ENCODE results near the gene EMP3. TPM values are rescaled to one million over a fixed set of nuclear protein-coding genes. Genes with fewer than 3 reads are reported as not detected.
A peak's percentile ranks its signal among the peaks of the same experiment; 100 is the strongest.
"Not testable (repeated sequence)": the region's sequence is repeated elsewhere in the genome, so short reads cannot be mapped to it uniquely, and the experiment has no call there.

Gene EMP3, protein sequence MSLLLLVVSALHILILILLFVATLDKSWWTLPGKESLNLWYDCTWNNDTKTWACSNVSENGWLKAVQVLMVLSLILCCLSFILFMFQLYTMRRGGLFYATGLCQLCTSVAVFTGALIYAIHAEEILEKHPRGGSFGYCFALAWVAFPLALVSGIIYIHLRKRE
- 184 and 193 TPM in 2 replicates for total RNA-seq (2014; rRNA removed; shearing (Covaris generic))
- polyA plus RNA-seq (2015; cell fraction: cytosol; rRNA removed) = 204 and 255 TPM in 2 replicates
- polyA plus RNA-seq (2015; cell fraction: nucleus; rRNA removed) = 51.4 and 117 TPM in 2 replicates

- DNase-seq (ENCODE audit: low read depth, low spot score) = peak; percentile 86
These were observed at the start of gene EMP3 for GRCh38 chr19:48325265-48325910. Gene EMP3, plus strand, starts transcription at chr19:48325552. Its CDS starts 1,293 bp downstream, at chr19:48326845.

GRCh38 chr19:48279747-48280146 is 45.6 kb upstream of the EMP3 start:
- no peak for DNase-seq (ENCODE audit: low read depth, low spot score)

More at GRCh38 chr19:48325265-48325910, at the start of gene EMP3:
- in situ Hi-C loops (cut with HindIII; ENCODE audit: low pct_unique_long_range_greater_than_20kb, low sequenced_read_pairs) = no loop called here

GRCh38 chr19:48283908-48284307 is 41.4 kb upstream of the EMP3 start:
- in situ Hi-C loops (cut with HindIII; ENCODE audit: low pct_unique_long_range_greater_than_20kb, low sequenced_read_pairs) = no loop called here
- DNase-seq (ENCODE audit: low read depth, low spot score) = no peak

More at GRCh38 chr19:48279747-48280146, 45.6 kb upstream of the EMP3 start:
- in situ Hi-C loops (cut with HindIII; ENCODE audit: low pct_unique_long_range_greater_than_20kb, low sequenced_read_pairs) = no loop called here

GRCh38 chr19:48284896-48285295 is 40.5 kb upstream of the EMP3 start:
- in situ Hi-C loops (cut with HindIII; ENCODE audit: low pct_unique_long_range_greater_than_20kb, low sequenced_read_pairs) = no loop called here
- no peak for DNase-seq (ENCODE audit: low read depth, low spot score)

DNA sequence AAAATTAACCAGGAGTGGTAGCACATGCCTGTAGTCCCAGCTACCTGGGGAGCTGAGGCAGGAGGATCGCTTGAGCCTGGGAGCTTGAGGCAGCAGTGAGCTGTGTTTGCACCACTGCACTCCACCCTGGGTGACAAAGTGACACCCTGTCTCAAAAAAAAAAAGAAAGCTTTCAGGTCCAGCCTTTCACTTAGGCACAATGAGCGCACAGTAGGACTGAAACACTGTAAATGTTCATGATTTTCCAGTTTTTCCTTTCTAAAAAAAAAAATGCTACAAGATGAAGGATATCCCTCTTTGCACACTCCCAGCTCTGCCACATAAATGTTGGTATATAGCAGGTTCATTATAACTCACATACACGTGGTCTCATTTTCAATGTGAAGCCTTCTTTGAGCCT is 37.6 kb upstream of the EMP3 start:
- no peak for DNase-seq (ENCODE audit: low read depth, low spot score)
- in situ Hi-C loops (cut with HindIII; ENCODE audit: low pct_unique_long_range_greater_than_20kb, low sequenced_read_pairs) = no loop called here

DNA sequence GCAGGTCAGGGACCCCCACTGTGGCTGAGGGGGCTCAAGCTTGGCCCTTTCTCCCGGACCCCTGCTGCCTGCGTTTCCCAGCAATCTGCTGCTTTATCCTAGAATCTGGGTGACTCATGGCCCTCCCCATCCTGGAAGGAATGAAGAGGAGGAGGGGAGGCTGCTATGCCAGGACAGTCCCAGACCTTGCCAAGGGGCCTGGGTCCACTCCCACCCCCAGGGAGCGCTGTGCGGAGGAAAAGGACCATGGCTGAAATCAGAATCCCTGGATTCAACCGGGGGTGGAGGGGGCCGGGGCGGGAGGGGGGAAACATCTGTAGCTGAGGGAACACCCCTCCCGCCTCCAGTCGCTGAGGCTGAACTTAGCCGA is 35.0 kb upstream of the EMP3 start:
- in situ Hi-C loops (cut with HindIII; ENCODE audit: low pct_unique_long_range_greater_than_20kb, low sequenced_read_pairs) = no loop called here
- DNase-seq (ENCODE audit: low read depth, low spot score) = peak; percentile 21

DNA sequence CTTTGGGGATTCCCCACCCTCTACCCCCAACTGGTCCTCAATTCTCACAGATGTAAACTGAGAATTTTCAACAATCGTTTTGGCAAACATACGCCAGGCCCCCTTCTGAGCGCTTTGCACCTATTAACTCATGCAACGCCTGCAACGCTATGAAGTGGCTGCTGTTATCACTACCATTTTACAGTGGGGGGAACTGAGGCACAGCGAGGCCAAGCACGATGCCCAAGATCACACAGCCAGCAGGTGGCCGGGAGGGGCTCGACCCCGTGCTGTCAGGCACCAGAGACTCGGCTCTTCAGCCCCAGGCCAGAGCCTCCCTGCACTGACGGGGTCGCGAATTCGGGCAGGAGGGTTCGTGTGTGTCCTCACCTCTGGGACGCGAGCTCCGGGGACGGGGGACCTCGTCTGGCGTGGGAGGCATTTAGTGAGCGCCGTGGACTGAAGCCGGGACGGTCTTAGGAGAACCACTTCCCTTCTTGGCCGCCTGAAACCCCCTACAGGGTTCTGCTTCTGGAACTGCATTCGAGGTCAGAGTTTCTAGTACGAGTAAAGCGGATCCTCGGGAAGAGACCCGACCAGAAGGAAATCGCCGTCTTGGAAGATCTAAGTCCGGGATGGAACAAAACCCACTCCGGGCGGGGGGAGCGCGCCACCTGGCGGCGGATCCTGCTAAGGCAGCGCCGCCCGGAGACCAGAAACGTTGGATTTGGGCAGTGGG is 34.4 kb upstream of the EMP3 start:
- in situ Hi-C loops (cut with HindIII; ENCODE audit: low pct_unique_long_range_greater_than_20kb, low sequenced_read_pairs) = no loop called here
- DNase-seq (ENCODE audit: low read depth, low spot score) = peak; percentile 79

DNA sequence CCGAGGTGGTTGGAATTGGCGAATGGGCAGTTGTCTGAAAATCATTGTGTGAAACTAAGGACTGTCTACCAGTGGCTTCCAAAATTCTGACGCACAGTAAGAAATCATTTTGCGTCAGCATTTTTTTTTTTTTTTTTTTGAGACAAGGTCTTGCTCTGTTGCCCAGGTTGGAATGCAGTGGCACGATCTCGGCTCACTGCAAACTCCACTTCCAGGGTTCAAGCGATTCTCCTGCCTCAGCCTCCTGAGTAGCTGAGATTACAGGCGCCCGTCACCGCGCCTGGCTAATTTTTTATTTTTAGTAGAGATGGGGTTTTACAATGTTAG is 33.9 kb upstream of the EMP3 start:
- DNase-seq (ENCODE audit: low read depth, low spot score); in situ Hi-C loops (cut with HindIII; ENCODE audit: low pct_unique_long_range_greater_than_20kb, low sequenced_read_pairs): not testable (repeated sequence)

DNA sequence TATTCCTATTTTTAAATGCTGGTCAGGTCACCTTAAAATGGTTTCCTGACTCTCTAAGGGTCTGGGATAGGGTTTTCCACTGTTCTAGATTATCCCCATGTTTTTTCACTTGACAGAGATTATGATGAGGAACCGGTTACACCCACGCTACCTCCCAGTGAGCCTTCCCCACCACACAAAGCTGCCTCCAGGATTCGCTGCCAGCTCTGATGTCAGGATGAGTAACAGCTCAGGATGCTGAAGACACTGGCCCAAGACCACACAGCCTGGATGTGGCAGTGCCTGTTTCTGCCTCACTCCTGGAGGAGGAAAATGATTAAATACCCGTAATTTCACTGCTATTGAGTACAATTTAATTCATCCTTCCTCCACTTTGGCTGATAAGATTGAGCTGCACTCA is 32.6 kb upstream of the EMP3 start:
- in situ Hi-C loops (cut with HindIII; ENCODE audit: low pct_unique_long_range_greater_than_20kb, low sequenced_read_pairs) = no loop called here

DNA sequence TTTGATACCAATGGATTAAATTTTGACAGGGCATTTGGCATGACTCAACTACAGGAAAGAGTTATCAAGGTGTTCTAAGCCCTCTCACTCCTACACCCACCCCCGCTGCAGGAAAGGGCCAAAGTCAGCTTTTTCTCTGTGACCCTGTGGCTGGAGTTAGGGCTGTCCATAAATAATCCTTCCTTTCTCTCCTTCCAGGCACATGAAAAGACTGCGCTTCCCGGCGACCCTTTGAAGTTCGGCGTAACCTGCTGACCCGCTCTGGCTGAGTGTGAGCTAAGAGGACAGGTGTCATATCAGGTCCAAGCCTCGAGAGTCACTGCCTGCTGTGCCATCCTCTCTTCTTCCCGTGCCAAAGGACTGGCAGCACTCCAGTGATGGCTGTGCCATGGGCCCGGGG is 29.9 kb upstream of the EMP3 start:
- in situ Hi-C loops (cut with HindIII; ENCODE audit: low pct_unique_long_range_greater_than_20kb, low sequenced_read_pairs) = no loop called here
- DNase-seq (ENCODE audit: low read depth, low spot score) = no peak

More for the DNA sequence above, 32.6 kb upstream of the EMP3 start:
- DNase-seq (ENCODE audit: low read depth, low spot score) = no peak

DNA sequence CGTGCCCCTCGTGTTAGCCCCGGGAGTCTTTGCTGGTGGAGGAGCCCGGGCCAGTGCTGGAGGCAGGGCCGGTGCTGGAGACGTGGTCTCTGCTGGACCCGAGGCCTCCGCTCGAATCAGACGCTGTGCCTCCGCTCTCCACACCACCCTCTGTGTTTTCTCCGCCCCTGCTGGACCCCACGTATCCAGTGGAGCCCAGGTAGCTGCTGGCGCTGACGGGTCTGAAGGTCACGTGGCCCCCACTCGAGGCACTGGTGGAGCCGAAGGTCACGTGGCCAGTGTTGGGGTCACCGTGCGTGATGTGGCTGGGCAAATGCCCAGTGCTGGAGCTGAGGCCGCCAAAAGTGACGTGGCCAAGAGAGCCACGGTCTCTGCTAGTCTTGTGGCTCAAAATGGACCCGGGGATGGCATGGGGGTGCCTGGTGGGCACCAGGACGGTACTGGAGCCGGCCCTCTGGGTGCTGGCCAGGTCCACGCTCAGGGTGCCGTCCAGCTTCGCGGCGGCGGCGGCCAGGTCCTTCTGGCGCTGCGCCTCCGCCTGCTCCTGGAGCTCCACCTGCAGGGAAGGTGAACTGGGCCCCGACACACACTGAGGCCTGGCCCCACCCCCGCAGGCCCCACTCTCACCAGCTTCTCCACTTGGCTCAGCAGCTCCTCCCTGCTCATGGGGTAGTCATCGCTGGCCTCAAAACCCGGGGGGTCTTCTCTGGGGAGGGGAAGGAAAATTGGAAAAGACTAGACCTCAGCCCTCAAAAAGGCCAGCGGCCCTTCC is 28.2 kb upstream of the EMP3 start:
- in situ Hi-C loops (cut with HindIII; ENCODE audit: low pct_unique_long_range_greater_than_20kb, low sequenced_read_pairs) = no loop called here
- DNase-seq (ENCODE audit: low read depth, low spot score) = no peak

GRCh38 chr19:48297975-48298374 is 27.4 kb upstream of the EMP3 start:
- in situ Hi-C loops (cut with HindIII; ENCODE audit: low pct_unique_long_range_greater_than_20kb, low sequenced_read_pairs) = no loop called here

GRCh38 chr19:48301886-48302599 is 23.3 kb upstream of the EMP3 start:
- no peak for DNase-seq (ENCODE audit: low read depth, low spot score)
- in situ Hi-C loops (cut with HindIII; ENCODE audit: low pct_unique_long_range_greater_than_20kb, low sequenced_read_pairs) = no loop called here

More at GRCh38 chr19:48297975-48298374, 27.4 kb upstream of the EMP3 start:
- no peak for DNase-seq (ENCODE audit: low read depth, low spot score)

- in situ Hi-C loops (cut with HindIII; ENCODE audit: low pct_unique_long_range_greater_than_20kb, low sequenced_read_pairs) = no loop called here
- no peak for DNase-seq (ENCODE audit: low read depth, low spot score)
These were observed 22.8 kb upstream of the EMP3 start for GRCh38 chr19:48302600-48302959.

DNA sequence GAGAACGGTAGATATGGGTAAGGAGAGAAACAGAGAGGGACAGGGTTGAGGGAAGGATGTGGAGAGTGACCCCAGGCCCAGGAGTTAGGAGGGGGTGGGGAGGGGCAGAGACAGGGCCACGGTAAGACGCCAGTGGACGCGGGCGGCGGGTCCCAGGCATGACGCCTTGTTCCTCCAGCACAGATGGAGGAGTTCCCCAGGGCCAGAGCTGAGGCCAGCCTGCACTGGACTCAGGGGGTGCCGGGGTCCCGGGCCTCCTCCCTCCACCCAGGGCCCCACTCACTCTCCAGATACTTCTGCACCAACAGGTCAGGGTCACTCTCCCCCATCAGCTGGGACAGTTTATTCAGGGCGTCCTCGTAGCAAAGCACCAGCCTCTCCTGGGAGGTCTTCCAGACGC is 22.0 kb upstream of the EMP3 start:
- in situ Hi-C loops (cut with HindIII; ENCODE audit: low pct_unique_long_range_greater_than_20kb, low sequenced_read_pairs) = no loop called here

GRCh38 chr19:48303866-48304265 is 21.5 kb upstream of the EMP3 start:
- DNase-seq (ENCODE audit: low read depth, low spot score) = no peak

More for the DNA sequence above, 22.0 kb upstream of the EMP3 start:
- no peak for DNase-seq (ENCODE audit: low read depth, low spot score)

More at GRCh38 chr19:48303866-48304265, 21.5 kb upstream of the EMP3 start:
- in situ Hi-C loops (cut with HindIII; ENCODE audit: low pct_unique_long_range_greater_than_20kb, low sequenced_read_pairs) = no loop called here
